Peyer's patch (tissue), 4 donors: Measurements from ENCODE around the gene LMX1B.

Experiments
- POLR2A ChIP-seq, 2 donors: fragments of 450-650 bp; IDR thresholded peaks; one replicate each; pipeline ENCODE4 v1.5.1; 2017; ENCODE audit warnings: antibody characterized with exemption in 2 of 2, mild to moderate bottlenecking in 2 of 2, moderate library complexity in 2 of 2
- TF ChIP-seq, protein P1 (sequence below), 6 experiments: fragments of 450-650 bp in 4 of 6; fragments of 200-600 bp in 2 of 6; sonication (generic) in 1 of 6; IDR thresholded peaks; one replicate each; pipeline ENCODE4 v1.5.1; 2017 to 2019; ENCODE audit warnings: antibody characterized with exemption in 6 of 6, mild to moderate bottlenecking in 3 of 6, moderate library complexity in 1 of 6

DNA sequence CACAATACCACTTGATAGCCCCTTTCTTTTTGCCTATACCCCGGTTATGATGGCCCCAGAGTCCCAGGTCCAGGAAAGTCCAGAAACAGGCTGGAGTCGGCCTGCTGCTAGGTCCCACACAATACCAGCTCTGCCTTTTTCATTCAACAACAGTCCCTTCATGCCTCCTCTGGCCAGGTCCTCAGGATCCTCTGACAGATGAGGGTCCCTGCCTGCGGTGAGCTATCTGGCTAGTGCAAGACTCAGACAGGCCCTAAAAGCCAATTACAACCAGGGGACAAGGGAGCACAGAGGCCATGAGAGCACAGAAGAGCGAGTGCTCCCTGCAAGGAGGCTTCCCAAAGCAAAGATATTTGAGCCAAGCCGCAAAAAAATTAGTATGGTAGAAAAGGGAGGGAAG is 106.3 kb downstream of the LMX1B start:
- TF ChIP-seq, protein P1, sequence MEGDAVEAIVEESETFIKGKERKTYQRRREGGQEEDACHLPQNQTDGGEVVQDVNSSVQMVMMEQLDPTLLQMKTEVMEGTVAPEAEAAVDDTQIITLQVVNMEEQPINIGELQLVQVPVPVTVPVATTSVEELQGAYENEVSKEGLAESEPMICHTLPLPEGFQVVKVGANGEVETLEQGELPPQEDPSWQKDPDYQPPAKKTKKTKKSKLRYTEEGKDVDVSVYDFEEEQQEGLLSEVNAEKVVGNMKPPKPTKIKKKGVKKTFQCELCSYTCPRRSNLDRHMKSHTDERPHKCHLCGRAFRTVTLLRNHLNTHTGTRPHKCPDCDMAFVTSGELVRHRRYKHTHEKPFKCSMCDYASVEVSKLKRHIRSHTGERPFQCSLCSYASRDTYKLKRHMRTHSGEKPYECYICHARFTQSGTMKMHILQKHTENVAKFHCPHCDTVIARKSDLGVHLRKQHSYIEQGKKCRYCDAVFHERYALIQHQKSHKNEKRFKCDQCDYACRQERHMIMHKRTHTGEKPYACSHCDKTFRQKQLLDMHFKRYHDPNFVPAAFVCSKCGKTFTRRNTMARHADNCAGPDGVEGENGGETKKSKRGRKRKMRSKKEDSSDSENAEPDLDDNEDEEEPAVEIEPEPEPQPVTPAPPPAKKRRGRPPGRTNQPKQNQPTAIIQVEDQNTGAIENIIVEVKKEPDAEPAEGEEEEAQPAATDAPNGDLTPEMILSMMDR (IDR thresholded peaks at IDR 0.05), result no peak
- TF ChIP-seq POLR2A (IDR thresholded peaks at IDR 0.05), result no peak
